Esophagus squamous epithelium (tissue), 4 donors: ENCODE results near the gene NIPBL.

ENCODE experiments used
- POLR2A ChIP-seq, 4 donors: fragments of 450-650 bp; IDR thresholded peaks; one replicate each; pipeline ENCODE4 v1.6.1; 2017; ENCODE audit warnings: antibody characterized with exemption in 4 of 4, mild to moderate bottlenecking in 4 of 4, moderate library complexity in 3 of 4
- TF ChIP-seq, protein P1 (sequence below), 6 experiments: fragments of 450-650 bp in 4 of 6; fragments of 200-600 bp in 2 of 6; sonication (generic) in 2 of 6; IDR thresholded peaks; one replicate each; pipeline ENCODE4 v1.5.1; 2016 to 2019; ENCODE audit warnings: antibody characterized with exemption in 6 of 6, mild to moderate bottlenecking in 4 of 6, moderate library complexity in 4 of 6

DNA sequence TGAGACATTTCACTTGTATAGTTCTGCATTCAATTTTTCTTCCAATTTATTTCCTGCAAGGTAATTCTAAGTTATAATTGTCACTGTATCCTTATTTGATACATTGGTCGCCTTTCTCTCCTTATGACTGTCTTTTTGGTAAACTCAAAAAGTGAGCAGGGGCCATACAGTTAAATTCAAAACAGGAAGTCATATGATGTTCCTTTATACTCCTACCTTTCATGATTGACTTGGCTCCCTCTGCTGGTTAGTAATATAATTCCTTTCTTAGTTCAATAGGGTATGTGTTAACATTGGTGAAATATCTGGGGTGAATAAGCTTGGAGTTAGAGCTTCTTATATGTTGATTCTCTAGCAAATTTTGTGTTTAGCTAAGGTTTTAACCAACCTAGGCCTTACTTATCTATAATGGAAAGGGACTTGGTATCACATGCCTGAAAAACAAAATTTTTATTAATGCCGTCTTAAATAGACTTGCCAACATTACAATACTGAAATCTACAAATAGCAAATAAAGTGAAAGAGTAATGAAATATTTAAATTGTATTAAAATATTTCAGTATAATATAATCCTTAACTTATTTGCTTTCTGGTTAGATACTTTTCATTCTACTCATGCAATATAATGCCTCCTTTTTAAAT lies 6.0 kb upstream of the NIPBL start:
- TF ChIP-seq, protein P1, sequence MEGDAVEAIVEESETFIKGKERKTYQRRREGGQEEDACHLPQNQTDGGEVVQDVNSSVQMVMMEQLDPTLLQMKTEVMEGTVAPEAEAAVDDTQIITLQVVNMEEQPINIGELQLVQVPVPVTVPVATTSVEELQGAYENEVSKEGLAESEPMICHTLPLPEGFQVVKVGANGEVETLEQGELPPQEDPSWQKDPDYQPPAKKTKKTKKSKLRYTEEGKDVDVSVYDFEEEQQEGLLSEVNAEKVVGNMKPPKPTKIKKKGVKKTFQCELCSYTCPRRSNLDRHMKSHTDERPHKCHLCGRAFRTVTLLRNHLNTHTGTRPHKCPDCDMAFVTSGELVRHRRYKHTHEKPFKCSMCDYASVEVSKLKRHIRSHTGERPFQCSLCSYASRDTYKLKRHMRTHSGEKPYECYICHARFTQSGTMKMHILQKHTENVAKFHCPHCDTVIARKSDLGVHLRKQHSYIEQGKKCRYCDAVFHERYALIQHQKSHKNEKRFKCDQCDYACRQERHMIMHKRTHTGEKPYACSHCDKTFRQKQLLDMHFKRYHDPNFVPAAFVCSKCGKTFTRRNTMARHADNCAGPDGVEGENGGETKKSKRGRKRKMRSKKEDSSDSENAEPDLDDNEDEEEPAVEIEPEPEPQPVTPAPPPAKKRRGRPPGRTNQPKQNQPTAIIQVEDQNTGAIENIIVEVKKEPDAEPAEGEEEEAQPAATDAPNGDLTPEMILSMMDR (IDR thresholded peaks at IDR 0.05), result peak; percentile 50 to 78 (median 68)
- TF ChIP-seq POLR2A (IDR thresholded peaks at IDR 0.05), result no peak
